Measurements from ENCODE around the gene TREX2.

TREX2 gene

DNA sequence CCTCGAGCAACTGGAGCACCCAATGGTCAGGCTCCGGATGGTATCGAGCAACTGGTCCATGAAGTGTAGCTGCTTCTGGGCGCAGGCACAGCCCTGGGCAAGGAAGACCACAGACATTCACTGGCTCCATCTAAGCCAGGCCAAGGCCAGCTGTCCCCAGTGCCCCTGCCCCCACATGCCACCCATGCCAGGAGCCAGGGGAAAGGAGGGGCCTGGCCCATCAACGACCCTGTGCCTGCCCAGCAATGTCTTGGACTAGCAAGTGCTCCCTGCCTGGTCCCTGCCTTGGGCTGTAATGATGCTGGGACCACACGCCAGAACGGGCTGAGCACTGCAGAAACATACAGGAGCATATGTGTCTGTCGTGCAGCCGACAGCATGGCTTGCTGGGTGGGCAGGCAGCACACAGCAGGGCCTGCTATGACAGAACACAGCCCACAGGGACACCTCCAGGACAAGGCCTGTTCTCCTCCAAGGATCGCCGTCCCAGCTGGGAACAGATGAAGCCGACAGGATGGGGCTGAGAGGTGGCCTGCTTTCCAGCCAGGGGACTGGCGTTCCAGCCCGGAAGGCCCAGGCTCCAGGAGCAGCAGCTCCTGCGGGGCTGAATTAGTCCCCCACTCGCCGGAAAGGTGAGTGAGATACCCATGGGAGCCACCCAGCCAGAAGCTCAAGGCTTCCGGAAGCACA lies 11.4 kb upstream of the TREX2 start:
- Histone ChIP-seq H3K4me2 (ENCODE audit: low read length) (no peak overlapping the region), H4K5ac (ENCODE audit: low read length) (no peak overlapping the region), H3K23ac (ENCODE audit: low read length) (no peak overlapping the region), H3K4ac (ENCODE audit: low read depth, low read length) (no peak overlapping the region), H3K4me3 (ENCODE audit: low read length) (no peak overlapping the region), H3K27me3 (ENCODE audit: insufficient read depth, low read length, poor library complexity) (no peaks in the 10 kb centered on the region), H2AK5ac (ENCODE audit: low read length) (no peak overlapping the region), H2BK120ac (ENCODE audit: low read depth, low read length) (no peak overlapping the region), H2BK5ac (ENCODE audit: low read length) (no peak overlapping the region), H3K79me1 (ENCODE audit: low read length) (no peaks in the 10 kb centered on the region), H3K56ac (ENCODE audit: low read length) (no peak overlapping the region), H2BK15ac (replicated peaks; ENCODE audit: low read depth) (no peak overlapping the region), H3K18ac (ENCODE audit: low read length) (no peak overlapping the region), H3K79me2 (ENCODE audit: control insufficient read depth, insufficient read depth, low read length) (no peaks in the 10 kb centered on the region), H3K36me3 (ENCODE audit: control insufficient read depth, insufficient read depth, low read length) (no peaks in the 10 kb centered on the region), H3K27ac (ENCODE audit: low read depth, low read length) (no peak overlapping the region), H3K9ac (ENCODE audit: low read length) (no peak overlapping the region), H3K4me1 (ENCODE audit: control insufficient read depth, low read depth, low read length) (no peaks in the 10 kb centered on the region), H4K8ac (ENCODE audit: low read depth, low read length) (no peak overlapping the region)
- no peak for DNase-seq
- no CpG with 5 or more reads among the region's 18 CpGs for WGBS (ENCODE audit: extremely low coverage, insufficient coverage, low lambda C conversion rate)

DNA sequence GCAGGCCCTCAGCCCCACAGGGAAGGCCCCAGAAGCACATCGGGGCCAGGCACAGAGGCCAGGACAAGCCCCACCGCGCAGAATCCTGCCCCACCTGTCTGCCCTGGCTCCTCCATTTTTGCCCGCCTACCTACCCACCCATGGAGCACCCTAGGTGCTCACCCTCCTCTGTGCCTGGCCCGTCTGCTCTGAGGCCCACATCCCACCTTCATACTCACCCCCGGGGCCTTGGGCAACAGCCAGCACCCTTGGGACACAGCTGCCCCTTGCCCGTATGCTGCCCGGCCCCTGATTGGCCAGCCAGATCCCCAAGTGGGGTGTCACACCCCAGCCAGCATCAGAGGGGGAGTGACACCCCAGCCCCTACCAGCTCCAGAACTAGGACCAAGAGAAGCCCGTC lies 10.8 kb upstream of the TREX2 start:
- DNase-seq: no peak
- Histone ChIP-seq H2BK5ac (ENCODE audit: low read length) (no peak overlapping the region), H3K27ac (ENCODE audit: low read depth, low read length) (no peak overlapping the region), H3K4me2 (ENCODE audit: low read length) (no peak overlapping the region), H3K4me3 (ENCODE audit: low read length) (no peak overlapping the region), H3K4me1 (ENCODE audit: control insufficient read depth, low read depth, low read length) (no peaks in the 10 kb centered on the region), H3K56ac (ENCODE audit: low read length) (no peak overlapping the region), H3K18ac (ENCODE audit: low read length) (no peak overlapping the region), H3K36me3 (ENCODE audit: control insufficient read depth, insufficient read depth, low read length) (no peaks in the 10 kb centered on the region), H3K79me1 (ENCODE audit: low read length) (no peaks in the 10 kb centered on the region), H2AK5ac (ENCODE audit: low read length) (no peak overlapping the region), H2BK120ac (ENCODE audit: low read depth, low read length) (no peak overlapping the region), H2BK15ac (replicated peaks; ENCODE audit: low read depth) (no peak overlapping the region), H3K4ac (ENCODE audit: low read depth, low read length) (no peak overlapping the region), H4K5ac (ENCODE audit: low read length) (no peak overlapping the region), H4K8ac (ENCODE audit: low read depth, low read length) (no peak overlapping the region), H3K9ac (ENCODE audit: low read length) (no peak overlapping the region), H3K27me3 (ENCODE audit: insufficient read depth, low read length, poor library complexity) (no peaks in the 10 kb centered on the region), H3K79me2 (ENCODE audit: control insufficient read depth, insufficient read depth, low read length) (no peaks in the 10 kb centered on the region), H3K23ac (ENCODE audit: low read length) (no peak overlapping the region)
- no CpG with 5 or more reads among the region's 9 CpGs for WGBS (ENCODE audit: extremely low coverage, insufficient coverage, low lambda C conversion rate)

- Histone ChIP-seq H3K56ac (ENCODE audit: low read length) (no peak overlapping the region), H2BK5ac (ENCODE audit: low read length) (no peak overlapping the region), H3K79me1 (ENCODE audit: low read length) (no peaks in the 10 kb centered on the region), H3K36me3 (ENCODE audit: control insufficient read depth, insufficient read depth, low read length) (no peaks in the 10 kb centered on the region), H2BK15ac (replicated peaks; ENCODE audit: low read depth) (no peak overlapping the region), H3K4me1 (ENCODE audit: control insufficient read depth, low read depth, low read length) (no peaks in the 10 kb centered on the region), H2BK120ac (ENCODE audit: low read depth, low read length) (no peak overlapping the region), H3K9ac (ENCODE audit: low read length) (no peak overlapping the region), H3K4me3 (ENCODE audit: low read length) (no peak overlapping the region), H3K79me2 (ENCODE audit: control insufficient read depth, insufficient read depth, low read length) (no peaks in the 10 kb centered on the region), H3K23ac (ENCODE audit: low read length) (no peak overlapping the region), H3K27ac (ENCODE audit: low read depth, low read length) (no peak overlapping the region), H4K5ac (ENCODE audit: low read length) (no peak overlapping the region), H2AK5ac (ENCODE audit: low read length) (no peak overlapping the region), H3K18ac (ENCODE audit: low read length) (no peak overlapping the region), H4K8ac (ENCODE audit: low read depth, low read length) (no peak overlapping the region), H3K27me3 (ENCODE audit: insufficient read depth, low read length, poor library complexity) (no peaks in the 10 kb centered on the region), H3K4me2 (ENCODE audit: low read length) (no peak overlapping the region), H3K4ac (ENCODE audit: low read depth, low read length) (no peak overlapping the region)
- DNase-seq: no peak
- no CpG with 5 or more reads among the region's 12 CpGs for WGBS (ENCODE audit: extremely low coverage, insufficient coverage, low lambda C conversion rate)
These were observed 10.3 kb upstream of the TREX2 start for GRCh38 chrX:153456161-153456560.

GRCh38 chrX:153455571-153455970 lies 9.7 kb upstream of the TREX2 start:
- no peak overlapping the region for H3K23ac ChIP-seq (ENCODE audit: low read length)
- H3K18ac ChIP-seq (ENCODE audit: low read length): no peak overlapping the region
- H3K56ac ChIP-seq (ENCODE audit: low read length): no peak overlapping the region
- no peak overlapping the region for H3K27ac ChIP-seq (ENCODE audit: low read depth, low read length)
- no peak overlapping the region for H2AK5ac ChIP-seq (ENCODE audit: low read length)
- no peak overlapping the region for H2BK120ac ChIP-seq (ENCODE audit: low read depth, low read length)
- H3K9ac ChIP-seq (ENCODE audit: low read length): no peak overlapping the region
- H2BK5ac ChIP-seq (ENCODE audit: low read length): no peak overlapping the region
- no peaks in the 10 kb centered on the region for H3K27me3 ChIP-seq (ENCODE audit: insufficient read depth, low read length, poor library complexity)
- no CpG with 5 or more reads among the region's 16 CpGs for WGBS (ENCODE audit: extremely low coverage, insufficient coverage, low lambda C conversion rate)
- H3K79me2 ChIP-seq (ENCODE audit: control insufficient read depth, insufficient read depth, low read length): no peaks in the 10 kb centered on the region
- H4K5ac ChIP-seq (ENCODE audit: low read length): no peak overlapping the region
- H4K8ac ChIP-seq (ENCODE audit: low read depth, low read length): no peak overlapping the region
- H3K4me3 ChIP-seq (ENCODE audit: low read length): no peak overlapping the region
- H3K79me1 ChIP-seq (ENCODE audit: low read length): no peaks in the 10 kb centered on the region
- no peak overlapping the region for H3K4ac ChIP-seq (ENCODE audit: low read depth, low read length)
- no peaks in the 10 kb centered on the region for H3K4me1 ChIP-seq (ENCODE audit: control insufficient read depth, low read depth, low read length)
- H2BK15ac ChIP-seq (replicated peaks; ENCODE audit: low read depth): no peak overlapping the region
- H3K4me2 ChIP-seq (ENCODE audit: low read length): no peak overlapping the region
- no peak for DNase-seq
- H3K36me3 ChIP-seq (ENCODE audit: control insufficient read depth, insufficient read depth, low read length): no peaks in the 10 kb centered on the region

- H2BK5ac ChIP-seq (ENCODE audit: low read length): no peak overlapping the region
- no peaks in the 10 kb centered on the region for H3K36me3 ChIP-seq (ENCODE audit: control insufficient read depth, insufficient read depth, low read length)
- H3K18ac ChIP-seq (ENCODE audit: low read length): no peak overlapping the region
- no peaks in the 10 kb centered on the region for H3K4me1 ChIP-seq (ENCODE audit: control insufficient read depth, low read depth, low read length)
- H3K4me3 ChIP-seq (ENCODE audit: low read length): no peak overlapping the region
- H3K9ac ChIP-seq (ENCODE audit: low read length): no peak overlapping the region
- DNase-seq: no peak
- H3K79me2 ChIP-seq (ENCODE audit: control insufficient read depth, insufficient read depth, low read length): no peaks in the 10 kb centered on the region
- no peak overlapping the region for H2BK120ac ChIP-seq (ENCODE audit: low read depth, low read length)
- no peak overlapping the region for H3K56ac ChIP-seq (ENCODE audit: low read length)
- no CpG with 5 or more reads among the region's 16 CpGs for WGBS (ENCODE audit: extremely low coverage, insufficient coverage, low lambda C conversion rate)
- H3K23ac ChIP-seq (ENCODE audit: low read length): no peak overlapping the region
- no peaks in the 10 kb centered on the region for H3K27me3 ChIP-seq (ENCODE audit: insufficient read depth, low read length, poor library complexity)
- H4K5ac ChIP-seq (ENCODE audit: low read length): no peak overlapping the region
- H2BK15ac ChIP-seq (replicated peaks; ENCODE audit: low read depth): no peak overlapping the region
- no peaks in the 10 kb centered on the region for H3K79me1 ChIP-seq (ENCODE audit: low read length)
- no peak overlapping the region for H2AK5ac ChIP-seq (ENCODE audit: low read length)
- no peak overlapping the region for H3K4me2 ChIP-seq (ENCODE audit: low read length)
- H3K27ac ChIP-seq (ENCODE audit: low read depth, low read length): no peak overlapping the region
- no peak overlapping the region for H3K4ac ChIP-seq (ENCODE audit: low read depth, low read length)
- no peak overlapping the region for H4K8ac ChIP-seq (ENCODE audit: low read depth, low read length)
These were observed 9.2 kb upstream of the TREX2 start for GRCh38 chrX:153454901-153455550.

- no peak overlapping the region for H4K5ac ChIP-seq (ENCODE audit: low read length)
- H4K8ac ChIP-seq (ENCODE audit: low read depth, low read length): no peak overlapping the region
- H3K79me2 ChIP-seq (ENCODE audit: control insufficient read depth, insufficient read depth, low read length): no peaks in the 10 kb centered on the region
- H3K27me3 ChIP-seq (ENCODE audit: insufficient read depth, low read length, poor library complexity): no peaks in the 10 kb centered on the region
- no peak overlapping the region for H2BK5ac ChIP-seq (ENCODE audit: low read length)
- no peaks in the 10 kb centered on the region for H3K79me1 ChIP-seq (ENCODE audit: low read length)
- no peaks in the 10 kb centered on the region for H3K4me1 ChIP-seq (ENCODE audit: control insufficient read depth, low read depth, low read length)
- H2BK120ac ChIP-seq (ENCODE audit: low read depth, low read length): no peak overlapping the region
- no peak overlapping the region for H3K18ac ChIP-seq (ENCODE audit: low read length)
- no peak overlapping the region for H3K23ac ChIP-seq (ENCODE audit: low read length)
- H3K56ac ChIP-seq (ENCODE audit: low read length): no peak overlapping the region
- DNase-seq: no peak
- H2AK5ac ChIP-seq (ENCODE audit: low read length): no peak overlapping the region
- H3K9ac ChIP-seq (ENCODE audit: low read length): no peak overlapping the region
- no peak overlapping the region for H2BK15ac ChIP-seq (replicated peaks; ENCODE audit: low read depth)
- H3K4ac ChIP-seq (ENCODE audit: low read depth, low read length): no peak overlapping the region
- H3K27ac ChIP-seq (ENCODE audit: low read depth, low read length): no peak overlapping the region
- WGBS (ENCODE audit: extremely low coverage, insufficient coverage, low lambda C conversion rate): no CpG with 5 or more reads among the region's 8 CpGs
- no peak overlapping the region for H3K4me3 ChIP-seq (ENCODE audit: low read length)
- no peak overlapping the region for H3K4me2 ChIP-seq (ENCODE audit: low read length)
- no peaks in the 10 kb centered on the region for H3K36me3 ChIP-seq (ENCODE audit: control insufficient read depth, insufficient read depth, low read length)
These were observed 5.1 kb upstream of the TREX2 start for GRCh38 chrX:153450949-153451277.

Measured in mesendoderm (in vitro differentiated cells).